ENCODE measurements around the gene AP4B1. TPM values are rescaled to one million over a fixed set of nuclear protein-coding genes. Genes with fewer than 3 reads are reported as not detected.

The AP4B1 gene
- total RNA-seq, 2 experiments from 2014 or later, result 44.1 to 48.0 TPM

- no peaks in the 10 kb centered on the region for H3K9me3 Mint-ChIP-seq
- H3K9me3 ChIP-seq (ENCODE audit: control insufficient read depth in 1 of 2, insufficient read depth in 1 of 2, low read length in 2 of 2), result no peaks in the 10 kb centered on the region
- no peak for DNase-seq
- H3K4me3 ChIP-seq (ENCODE audit: low read length), result no peak overlapping the region
- H3K27ac ChIP-seq (ENCODE audit: low read depth in 1 of 2, low read length in 2 of 2), result no peak overlapping the region
- CTCF ChIA-PET, result interaction anchor here (1.4 kb wide), 1 partner anchor 11 kb away, joined by 4 read pairs; no protein-coding TSS in a partner anchor
- intact Hi-C loops (cut with DNase I, micrococcal nuclease), result loop anchor here in 1 of 2 experiments (10.0 kb wide), 1 partner anchor 465 kb away; no protein-coding TSS in a partner anchor
- ATAC-seq (ENCODE audit: poor library complexity), result no peak
- no peaks in the 10 kb centered on the region for H3K27me3 ChIP-seq (ENCODE audit: control insufficient read depth in 1 of 2, insufficient read depth in 2 of 2, low read length in 2 of 2)
- H3K27ac Mint-ChIP-seq, result no peak overlapping the region
- peaks cover 43% of the 10 kb centered on the region for H3K4me1 Mint-ChIP-seq (ENCODE audit: low read depth)
- H3K4me3 Mint-ChIP-seq, result no peak overlapping the region
- TF ChIP-seq CTCF (IDR thresholded peaks at IDR 0.05), result no peak
- peaks cover 8% of the 10 kb centered on the region for H3K4me1 ChIP-seq (ENCODE audit: insufficient read depth, low read length)
- H3K27me3 Mint-ChIP-seq, result no peaks in the 10 kb centered on the region
- POLR2A ChIA-PET, result interaction anchor here (0.7 to 4.4 kb wide), 4 partner anchors 10 to 50 kb away, joined by 3 to 21 read pairs (median 3); partner anchors contain the start of genes AP4B1 and HIPK1
- H3K36me3 ChIP-seq (ENCODE audit: insufficient read depth, low read length), result no peaks in the 10 kb centered on the region
- H3K36me3 Mint-ChIP-seq (ENCODE audit: low read depth), result no peaks in the 10 kb centered on the region
Observed at GRCh38 chr1:113879739-113880038, 24.9 kb downstream of the AP4B1 start.

DNA sequence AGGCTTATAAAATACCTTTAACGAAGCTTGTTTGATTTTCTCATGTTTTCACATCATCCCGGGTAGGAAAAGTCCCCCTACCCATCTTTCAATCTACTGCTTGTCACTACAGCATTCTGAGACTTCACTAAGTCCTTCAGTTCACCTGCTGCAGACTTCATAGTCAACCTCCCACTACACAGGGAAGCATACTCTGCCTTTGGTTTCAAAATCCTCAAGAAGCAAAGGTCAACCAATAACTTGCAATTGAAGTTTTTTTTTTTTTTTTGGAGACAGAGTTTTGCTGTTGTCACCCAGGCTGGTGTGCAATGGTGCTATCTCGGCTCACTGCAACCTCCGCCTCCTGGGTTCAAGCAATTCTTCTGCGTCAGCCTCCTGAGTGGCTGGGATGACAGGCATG, 28.4 kb downstream of the AP4B1 start:
- Histone ChIP-seq H3K9me3 (ENCODE audit: control insufficient read depth in 1 of 2, insufficient read depth in 1 of 2, low read length in 2 of 2) (no peaks in the 10 kb centered on the region), H3K27me3 (ENCODE audit: control insufficient read depth in 1 of 2, insufficient read depth in 2 of 2, low read length in 2 of 2) (no peaks in the 10 kb centered on the region), H3K27ac (ENCODE audit: low read depth in 1 of 2, low read length in 2 of 2) (no peak overlapping the region), H3K4me1 (ENCODE audit: insufficient read depth, low read length) (peaks cover 18% of the 10 kb centered on the region), H3K36me3 (ENCODE audit: insufficient read depth, low read length) (no peaks in the 10 kb centered on the region), H3K4me3 (ENCODE audit: low read length) (no peak overlapping the region)
- Mint-ChIP-seq H3K9me3 (no peaks in the 10 kb centered on the region), H3K4me1 (ENCODE audit: low read depth) (peaks cover 70% of the 10 kb centered on the region), H3K4me3 (no peak overlapping the region), H3K27ac (no peak overlapping the region), H3K27me3 (no peaks in the 10 kb centered on the region), H3K36me3 (ENCODE audit: low read depth) (peaks cover 4% of the 10 kb centered on the region)
- CTCF ChIA-PET, result no interaction called here
- POLR2A ChIA-PET, result interaction anchor here (0.6 to 1.0 kb wide), 4 partner anchors 11 to 29 kb away, joined by 4 to 5 read pairs (median 4); partner anchors contain the start of genes AP4B1, BCL2L15 and DCLRE1B
- no peak for DNase-seq
- no peak for ATAC-seq (ENCODE audit: poor library complexity)
- intact Hi-C loops (cut with DNase I, micrococcal nuclease), result loop anchor here in 1 of 2 experiments (10.0 kb wide), 1 partner anchor 461 kb away; no protein-coding TSS in a partner anchor
- TF ChIP-seq CTCF (IDR thresholded peaks at IDR 0.05), result no peak

DNA sequence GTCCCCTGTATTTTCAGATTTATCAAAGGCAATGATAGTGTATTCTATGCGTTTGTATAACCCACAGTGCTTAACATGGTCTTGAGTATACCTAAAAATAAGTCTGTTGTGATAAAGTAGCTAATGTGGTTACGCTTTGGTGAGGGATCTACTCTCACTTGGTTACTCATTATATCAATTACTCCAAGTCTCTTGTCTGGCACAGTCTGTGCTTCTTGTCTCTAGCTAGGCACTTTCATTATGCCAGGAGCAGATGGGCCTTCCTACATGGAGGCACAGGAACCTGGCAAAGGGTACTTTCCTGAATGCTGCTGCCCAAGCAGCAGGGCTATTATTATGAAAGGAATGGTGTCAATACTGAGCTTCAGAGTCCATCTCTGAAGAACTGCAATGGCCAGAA, 28.9 kb downstream of the AP4B1 start:
- no peak overlapping the region for H3K4me3 Mint-ChIP-seq

More for the DNA sequence above, 28.9 kb downstream of the AP4B1 start:
- H3K4me1 Mint-ChIP-seq (ENCODE audit: low read depth), result peaks cover 68% of the 10 kb centered on the region
- H3K27ac Mint-ChIP-seq, result peak overlapping the region; percentile 33
- Histone ChIP-seq H3K4me3 (ENCODE audit: low read length) (no peak overlapping the region), H3K27ac (ENCODE audit: low read depth in 1 of 2, low read length in 2 of 2) (no peak overlapping the region), H3K9me3 (ENCODE audit: control insufficient read depth in 1 of 2, insufficient read depth in 1 of 2, low read length in 2 of 2) (no peaks in the 10 kb centered on the region), H3K4me1 (ENCODE audit: insufficient read depth, low read length) (peaks cover 20% of the 10 kb centered on the region), H3K36me3 (ENCODE audit: insufficient read depth, low read length) (no peaks in the 10 kb centered on the region), H3K27me3 (ENCODE audit: control insufficient read depth in 1 of 2, insufficient read depth in 2 of 2, low read length in 2 of 2) (no peaks in the 10 kb centered on the region)
- intact Hi-C loops (cut with DNase I, micrococcal nuclease), result loop anchor here in 1 of 2 experiments (10.0 kb wide), 1 partner anchor 461 kb away; no protein-coding TSS in a partner anchor
- TF ChIP-seq CTCF (IDR thresholded peaks at IDR 0.05), result no peak
- no peak for ATAC-seq (ENCODE audit: poor library complexity)
- ChIA-PET POLR2A (interaction anchor here (0.6 to 1.0 kb wide), 4 partner anchors 11 to 29 kb away, joined by 4 to 5 read pairs (median 4); partner anchors contain the start of genes AP4B1, BCL2L15 and DCLRE1B), CTCF (no interaction called here)
- no peaks in the 10 kb centered on the region for H3K9me3 Mint-ChIP-seq
- H3K27me3 Mint-ChIP-seq, result no peaks in the 10 kb centered on the region
- DNase-seq, result no peak
- H3K36me3 Mint-ChIP-seq (ENCODE audit: low read depth), result peaks cover 6% of the 10 kb centered on the region
